Measurements from ENCODE around the gene NF1.

- TF ChIP-seq POLR2A (IDR thresholded peaks at IDR 0.05), result no peak
- TF ChIP-seq CTCF (IDR thresholded peaks at IDR 0.05), result no peak
Observed at GRCh38 chr17:31415004-31415454, 320.3 kb downstream of the NF1 start.

All from heart left ventricle (tissue), 13 donors.